Ovary (tissue), 9 donors: ENCODE data around the gene TPM2. TPM values are rescaled to one million over a fixed set of nuclear protein-coding genes. Genes with fewer than 3 reads are reported as not detected.
"Not testable (repeated sequence)": the region's sequence is repeated elsewhere in the genome, so short reads cannot be mapped to it uniquely, and the experiment has no call there.

Experiments
- DNase-seq, 5 donors: peaks; one replicate each; pipeline ENCODE4 v3.0.0-alpha.2; 2019 to 2020
- H3K27ac ChIP-seq, 2 donors: fragments of 200-600 bp; one replicate each; pipeline versions ENCODE4 v1.5.1 to v1.8.0; 2019 to 2022
- H3K27me3 ChIP-seq: fragments of 200-600 bp; one replicate; pipeline ENCODE4 v1.8.0; 2022
- H3K36me3 ChIP-seq: fragments of 200-600 bp; sonication (generic); one replicate; pipeline ENCODE4 v1.5.1; 2019
- H3K4me1 ChIP-seq: one replicate; pipeline ENCODE4 v1.8.1; 2013; ENCODE audit warnings: mild to moderate bottlenecking, moderate library complexity; ENCODE audit not compliant: insufficient read depth
- H3K4me3 ChIP-seq: fragments of 200-600 bp; sonication (generic); one replicate; pipeline ENCODE4 v1.5.1; 2017
- H3K9me3 ChIP-seq, 2 donors: fragments of 200-600 bp in 1 of 2; sonication (generic) in 1 of 2; one replicate each; pipeline versions ENCODE4 v1.5.1 to v1.8.1; 2013 to 2019; ENCODE audit warnings: mild to moderate bottlenecking in 1 of 2, moderate library complexity in 1 of 2
- EP300 ChIP-seq: sonication (generic); formaldehyde crosslinking; IDR thresholded peaks from one replicate; pipeline ENCODE4 v1.6.1; 2017; ENCODE audit warnings: antibody characterized with exemption
- POLR2A ChIP-seq: fragments of 450-650 bp; IDR thresholded peaks from one replicate; pipeline ENCODE4 v1.6.1; 2017; ENCODE audit warnings: antibody characterized with exemption, mild to moderate bottlenecking, moderate library complexity
- WGBS, 3 donors: extraction: QIAGEN DNeasy Blood & Tissue Kit in 1 of 3; methylation state at CpG; one replicate each; pipeline versions ENCODE4 v1.1.5 to v1.1.7; 2013 to 2017; 5-methylcytosine and 5-hydroxymethylcytosine counted together
- intact Hi-C, 4 donors: fragments of 100-400 bp; cut with DNase I; formaldehyde crosslinking; loops; one replicate each; pipeline versions ENCODE4 v1.11.0 to v1.15.1; 2022 to 2023
- microRNA-seq, 3 donors: library from miRNA; unstranded; fragments of <30 nt; microRNA quantifications; one replicate each; pipeline versions ENCODE4 to v1.2.0, GENCODE V29; 2019 to 2020
- polyA plus RNA-seq, 2 donors: library from polyadenylated mRNA; stranded (reverse); fragments of 200-250 nt in 1 of 2; fragments of 350-450 nt in 1 of 2; fragmentation: Illumina TruSeq in 1 of 2; extraction: RNeasy Lipid Tissue Mini Kit (QIAGEN cat#74804) in 1 of 2; gene quantifications; one replicate each; pipeline ENCODE4 v1.2.3, GENCODE V29; 2013 to 2014
- small RNA-seq: library from RNA; depleted of rRNA; stranded (forward); fragments of <200 nt; gene quantifications from one replicate; pipeline ENCODE3, GENCODE V24; 2016
- total RNA-seq, 7 donors: library from RNA; depleted of rRNA in 2 of 7; stranded (reverse); fragments of >200 nt in 2 of 7; fragmentation: NEBNext Ultra II Directional in 3 of 7; extraction: Animal tissue kit (Norgen Biotek cat#: 25700) in 3 of 7; gene quantifications; one replicate each; pipeline versions ENCODE4 v1.1.0 to v1.2.4, GENCODE V29; 2016 to 2023
- TF ChIP-seq, protein P1 (sequence below), 3 donors: fragments of 450-650 bp in 2 of 3; fragments of 200-600 bp in 1 of 3; IDR thresholded peaks; one replicate each; pipeline versions ENCODE4 v1.5.1 to v1.8.0; 2016 to 2022; ENCODE audit warnings: antibody characterized with exemption in 3 of 3, mild to moderate bottlenecking in 1 of 3
- donor health status: DM: no; HTN: no; CAD: no; lungs with moderate emphysema.
- donor health status: DM: no; HTN: no; CAD: no.
- donor health status: Bipolar disorder and iron deficiency.
- donor health status: DM: yes; HTN: yes; CAD: no.
- donor health status: DM: no; HTN: no; CAD: no.
- donor health status: DM: yes; HTN: yes; CAD: no.

Gene TPM2
- total and polyA plus RNA-seq, 9 donors = 179 to 853 (median 414) TPM

DNA sequence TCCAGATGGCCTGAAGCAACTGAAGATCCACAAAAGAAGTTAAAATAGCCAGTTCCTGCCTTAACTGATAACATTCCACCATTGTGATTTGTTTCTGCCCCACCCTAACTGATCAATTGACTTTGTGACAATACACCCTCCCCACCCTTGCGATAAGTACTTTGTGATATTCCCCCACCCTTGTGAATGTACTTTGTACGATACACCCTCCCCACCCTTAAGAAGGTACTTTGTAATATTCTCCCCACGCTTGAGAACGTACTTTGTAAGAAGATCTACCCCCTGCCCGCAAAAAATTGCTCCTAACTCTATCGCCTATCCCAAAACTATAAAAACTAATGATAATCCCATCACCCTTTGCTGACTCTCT is 52.9 kb downstream of the TPM2 start:
- DNase-seq, H3K4me3 ChIP-seq, intact Hi-C loops, H3K9me3 ChIP-seq, H3K36me3 ChIP-seq, H3K4me1 ChIP-seq, H3K27ac ChIP-seq, H3K27me3 ChIP-seq: not testable (repeated sequence)
- WGBS, 3 donors = 97 to 98% (median 98%) methylated on average over 6 of the region's 6 CpGs

DNA sequence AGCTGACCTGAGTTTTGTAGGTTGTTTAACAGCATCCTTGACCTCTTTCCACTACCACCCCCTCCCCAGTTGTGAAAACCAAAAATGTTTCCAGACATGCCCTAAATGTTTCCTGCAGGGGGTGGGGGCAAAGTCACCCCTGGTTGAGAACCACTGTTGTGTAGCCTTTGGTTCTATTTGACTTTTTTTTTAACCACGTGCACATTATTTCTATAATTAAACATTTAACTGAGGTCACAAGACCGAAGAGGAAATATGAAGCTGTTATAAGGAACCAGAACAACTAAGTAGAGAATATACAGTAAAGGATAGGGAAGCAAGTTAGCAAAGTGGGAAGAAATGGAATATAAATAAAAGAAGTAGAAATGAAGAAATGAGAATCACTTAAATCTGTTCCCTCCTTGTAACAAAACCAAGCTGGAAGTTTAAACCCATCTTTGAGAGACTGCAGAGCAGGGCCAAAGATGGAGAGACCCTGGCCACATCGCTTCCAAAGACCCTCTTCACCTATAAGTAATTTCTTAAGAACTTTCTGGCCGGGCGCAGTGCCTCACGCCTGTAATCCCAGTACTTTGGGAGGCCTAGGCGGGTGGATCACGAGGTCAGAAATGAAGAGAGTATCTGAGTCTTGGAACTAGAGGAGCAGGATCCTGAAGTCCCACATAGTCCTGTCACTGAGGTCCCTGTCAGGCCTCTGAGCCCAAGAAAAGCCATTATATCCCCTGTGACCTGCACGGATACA is 53.4 kb downstream of the TPM2 start:
- H3K36me3 ChIP-seq = no peaks in the 10 kb centered on the region
- intact Hi-C loops = no loop called here
- no peak for DNase-seq
- 71 to 85% (median 80%) methylated on average over 9 of the region's 9 CpGs for WGBS, 3 donors
- no peaks in the 10 kb centered on the region for H3K4me1 ChIP-seq
- TF ChIP-seq, protein P1, sequence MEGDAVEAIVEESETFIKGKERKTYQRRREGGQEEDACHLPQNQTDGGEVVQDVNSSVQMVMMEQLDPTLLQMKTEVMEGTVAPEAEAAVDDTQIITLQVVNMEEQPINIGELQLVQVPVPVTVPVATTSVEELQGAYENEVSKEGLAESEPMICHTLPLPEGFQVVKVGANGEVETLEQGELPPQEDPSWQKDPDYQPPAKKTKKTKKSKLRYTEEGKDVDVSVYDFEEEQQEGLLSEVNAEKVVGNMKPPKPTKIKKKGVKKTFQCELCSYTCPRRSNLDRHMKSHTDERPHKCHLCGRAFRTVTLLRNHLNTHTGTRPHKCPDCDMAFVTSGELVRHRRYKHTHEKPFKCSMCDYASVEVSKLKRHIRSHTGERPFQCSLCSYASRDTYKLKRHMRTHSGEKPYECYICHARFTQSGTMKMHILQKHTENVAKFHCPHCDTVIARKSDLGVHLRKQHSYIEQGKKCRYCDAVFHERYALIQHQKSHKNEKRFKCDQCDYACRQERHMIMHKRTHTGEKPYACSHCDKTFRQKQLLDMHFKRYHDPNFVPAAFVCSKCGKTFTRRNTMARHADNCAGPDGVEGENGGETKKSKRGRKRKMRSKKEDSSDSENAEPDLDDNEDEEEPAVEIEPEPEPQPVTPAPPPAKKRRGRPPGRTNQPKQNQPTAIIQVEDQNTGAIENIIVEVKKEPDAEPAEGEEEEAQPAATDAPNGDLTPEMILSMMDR (IDR thresholded peaks at IDR 0.05) = no peak
- TF ChIP-seq EP300 (no peak), POLR2A (no peak)
- no peaks in the 10 kb centered on the region for H3K27me3 ChIP-seq
- no peak overlapping the region for H3K27ac ChIP-seq
- H3K4me3 ChIP-seq = no peak overlapping the region
- no peaks in the 10 kb centered on the region for H3K9me3 ChIP-seq

DNA sequence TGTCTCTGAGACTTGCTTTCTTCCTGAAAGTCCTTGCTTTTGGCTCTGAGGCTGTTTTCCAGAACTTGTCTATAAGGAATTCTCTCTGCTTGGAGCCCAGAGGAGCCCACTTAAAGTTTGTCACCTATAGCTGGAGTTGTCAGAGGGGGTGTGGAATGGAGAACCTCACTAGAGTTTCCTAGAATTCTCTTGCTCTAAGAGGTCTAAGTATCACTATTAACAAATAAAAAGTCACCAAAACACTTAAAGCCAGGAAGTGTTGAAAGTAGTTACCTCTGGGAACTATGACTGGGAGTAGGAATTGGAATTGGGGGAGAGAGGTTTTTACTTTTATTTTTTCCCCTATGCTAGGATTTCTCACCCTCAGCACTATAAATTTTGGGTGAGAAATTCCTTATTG is 54.0 kb downstream of the TPM2 start:
- H3K36me3 ChIP-seq = no peaks in the 10 kb centered on the region
- H3K4me3 ChIP-seq = no peak overlapping the region
- no peaks in the 10 kb centered on the region for H3K9me3 ChIP-seq
- no peak overlapping the region for H3K27ac ChIP-seq
- TF ChIP-seq, protein P1 (IDR thresholded peaks at IDR 0.05) = no peak
- TF ChIP-seq EP300 (no peak), POLR2A (no peak)
- no peak for DNase-seq
- H3K4me1 ChIP-seq = no peaks in the 10 kb centered on the region
- no peaks in the 10 kb centered on the region for H3K27me3 ChIP-seq
- intact Hi-C loops = no loop called here

Small RNAs within 50 kb of the gene (microRNA-seq; reads per million reads assigned to microRNA genes)
- 0 reads per million in 3 donors for gene MIR6852
- 0 to 0.38 (median 0) reads per million in 3 donors for gene MIR6853

Small RNAs within 50 kb of the gene (small RNA-seq; reads per million reads assigned to genes)
- gene MIR6853 = not detected
- gene RMRP = not detected
- gene RN7SL22P = not detected

Other genes with a start within 250 kb of the TPM2 start
- gene RUSC2, start 199.8 kb downstream of the TPM2 start, total RNA-seq = 10 to 100 TPM; 13.9 to 41.1 (median 31.7) TPM
- 10 to 100 TPM in 1 of 2 donors, 1 to 10 TPM in 1; 7.4 to 20.9 TPM for gene RUSC2, start 199.8 kb downstream of the TPM2 start, polyA plus RNA-seq
- 10 to 100 TPM; 13.2 to 51.1 (median 36.6) TPM for gene TESK1, start 84.7 kb downstream of the TPM2 start, total RNA-seq
- gene TESK1, start 84.7 kb downstream of the TPM2 start, polyA plus RNA-seq = 10 to 100 TPM; 20.5 to 29.6 TPM
- 1 to 10 TPM in 5 of 7 donors, under 1 TPM in 2; 0.28 to 4.1 (median 1.2) TPM for gene CD72, start 71.5 kb downstream of the TPM2 start, total RNA-seq
- gene CD72, start 71.5 kb downstream of the TPM2 start, polyA plus RNA-seq = 1 to 10 TPM in 1 of 2 donors, under 1 TPM in 1; 0.98 to 3.8 TPM
- gene SIT1, start 39.0 kb downstream of the TPM2 start, total RNA-seq = under 1 TPM in 4 of 7 donors, not detected in 3; 0.20 to 0.72 (median 0.56) TPM
- gene SIT1, start 39.0 kb downstream of the TPM2 start, polyA plus RNA-seq = under 1 TPM; 0.29 to 0.82 TPM
- gene RMRP, start 31.9 kb downstream of the TPM2 start, total RNA-seq = over 10,000 TPM in 5 of 7 donors, 1,000 to 10,000 TPM in 2; 3,031 to 27,726 (median 15,130) TPM
- gene RMRP, start 31.9 kb downstream of the TPM2 start, polyA plus RNA-seq = 100 to 1,000 TPM in 1 of 2 donors, not detected in 1; 126 TPM
- 10 to 100 TPM; 14.6 to 29.8 (median 19.1) TPM for gene CCDC107, start 31.6 kb downstream of the TPM2 start, total RNA-seq
- 10 to 100 TPM; 15.0 to 17.8 TPM for gene CCDC107, start 31.6 kb downstream of the TPM2 start, polyA plus RNA-seq
- 1 to 10 TPM in 2 of 7 donors, under 1 TPM in 5; 0.17 to 1.4 (median 0.58) TPM for gene ARHGEF39, start 24.7 kb downstream of the TPM2 start, total RNA-seq
- under 1 TPM; 0.17 to 0.52 TPM for gene ARHGEF39, start 24.7 kb downstream of the TPM2 start, polyA plus RNA-seq
- 10 to 100 TPM in 1 of 7 donors, 1 to 10 TPM in 4, under 1 TPM in 1, not detected in 1; 0.37 to 19.5 (median 1.4) TPM for gene CA9, start 16.0 kb downstream of the TPM2 start, total RNA-seq
- gene CA9, start 16.0 kb downstream of the TPM2 start, polyA plus RNA-seq = under 1 TPM; 0.38 to 0.42 TPM
- gene TLN1, start 42.3 kb upstream of the TPM2 start, total RNA-seq = 100 to 1,000 TPM; 106 to 344 (median 271) TPM
- gene TLN1, start 42.3 kb upstream of the TPM2 start, polyA plus RNA-seq = 100 to 1,000 TPM; 124 to 292 TPM
- 10 to 100 TPM; 31.2 to 41.5 (median 36.6) TPM for gene CREB3, start 42.7 kb upstream of the TPM2 start, total RNA-seq
- 10 to 100 TPM; 32.3 to 39.8 TPM for gene CREB3, start 42.7 kb upstream of the TPM2 start, polyA plus RNA-seq
- gene GBA2, start 59.3 kb upstream of the TPM2 start, total RNA-seq = 10 to 100 TPM; 35.1 to 73.2 (median 44.5) TPM
- 10 to 100 TPM; 27.8 to 54.7 TPM for gene GBA2, start 59.3 kb upstream of the TPM2 start, polyA plus RNA-seq
- 10 to 100 TPM in 6 of 7 donors, 1 to 10 TPM in 1; 9.4 to 32.3 (median 26.6) TPM for gene RGP1, start 59.4 kb upstream of the TPM2 start, total RNA-seq
- gene RGP1, start 59.4 kb upstream of the TPM2 start, polyA plus RNA-seq = 10 to 100 TPM; 13.4 to 17.0 TPM
- 1 to 10 TPM in 1 of 7 donors, under 1 TPM in 1, not detected in 5; 0.40 to 4.4 TPM for gene MSMP, start 64.4 kb upstream of the TPM2 start, total RNA-seq
- under 1 TPM in 1 of 2 donors, not detected in 1; 0.41 TPM for gene MSMP, start 64.4 kb upstream of the TPM2 start, polyA plus RNA-seq
- gene NPR2, start 101.7 kb upstream of the TPM2 start, total RNA-seq = 10 to 100 TPM in 5 of 7 donors, 1 to 10 TPM in 2; 5.5 to 30.1 (median 18.0) TPM
- gene NPR2, start 101.7 kb upstream of the TPM2 start, polyA plus RNA-seq = 10 to 100 TPM; 15.4 to 54.4 TPM
- 10 to 100 TPM in 1 of 7 donors, 1 to 10 TPM in 6; 2.1 to 28.1 (median 5.0) TPM for gene SPAG8, start 122.3 kb upstream of the TPM2 start, total RNA-seq
- 1 to 10 TPM; 2.1 to 3.0 TPM for gene SPAG8, start 122.3 kb upstream of the TPM2 start, polyA plus RNA-seq
- 10 to 100 TPM; 14.9 to 38.0 (median 24.9) TPM for gene HINT2, start 125.1 kb upstream of the TPM2 start, total RNA-seq
- 10 to 100 TPM; 26.1 to 36.0 TPM for gene HINT2, start 125.1 kb upstream of the TPM2 start, polyA plus RNA-seq
- not detected for gene FAM221B, start 138.8 kb upstream of the TPM2 start, total RNA-seq
- not detected for gene FAM221B, start 138.8 kb upstream of the TPM2 start, polyA plus RNA-seq
- 10 to 100 TPM; 11.2 to 42.8 (median 37.0) TPM for gene TMEM8B, start 139.3 kb upstream of the TPM2 start, total RNA-seq
- gene TMEM8B, start 139.3 kb upstream of the TPM2 start, polyA plus RNA-seq = 10 to 100 TPM; 17.2 to 20.6 TPM
- not detected for gene OR13J1, start 180.5 kb upstream of the TPM2 start, total RNA-seq
- not detected for gene OR13J1, start 180.5 kb upstream of the TPM2 start, polyA plus RNA-seq
- gene HRCT1, start 216.3 kb upstream of the TPM2 start, total RNA-seq = 1 to 10 TPM in 5 of 7 donors, under 1 TPM in 1, not detected in 1; 0.48 to 8.1 (median 3.4) TPM
- 1 to 10 TPM in 1 of 2 donors, under 1 TPM in 1; 0.90 to 1.1 TPM for gene HRCT1, start 216.3 kb upstream of the TPM2 start, polyA plus RNA-seq
- 1 to 10 TPM in 5 of 7 donors, under 1 TPM in 2; 0.33 to 5.4 (median 2.0) TPM for gene SPAAR, start 219.6 kb upstream of the TPM2 start, total RNA-seq
- 1 to 10 TPM; 1.4 to 2.3 TPM for gene SPAAR, start 219.6 kb upstream of the TPM2 start, polyA plus RNA-seq